Measurements from ENCODE around the gene PRR14L.

GRCh38 chr22:31637447-31637890 is 112.5 kb downstream of the PRR14L start:
- no peak for TF ChIP-seq POLR2A (IDR thresholded peaks at IDR 0.05)
- TF ChIP-seq, protein P1, sequence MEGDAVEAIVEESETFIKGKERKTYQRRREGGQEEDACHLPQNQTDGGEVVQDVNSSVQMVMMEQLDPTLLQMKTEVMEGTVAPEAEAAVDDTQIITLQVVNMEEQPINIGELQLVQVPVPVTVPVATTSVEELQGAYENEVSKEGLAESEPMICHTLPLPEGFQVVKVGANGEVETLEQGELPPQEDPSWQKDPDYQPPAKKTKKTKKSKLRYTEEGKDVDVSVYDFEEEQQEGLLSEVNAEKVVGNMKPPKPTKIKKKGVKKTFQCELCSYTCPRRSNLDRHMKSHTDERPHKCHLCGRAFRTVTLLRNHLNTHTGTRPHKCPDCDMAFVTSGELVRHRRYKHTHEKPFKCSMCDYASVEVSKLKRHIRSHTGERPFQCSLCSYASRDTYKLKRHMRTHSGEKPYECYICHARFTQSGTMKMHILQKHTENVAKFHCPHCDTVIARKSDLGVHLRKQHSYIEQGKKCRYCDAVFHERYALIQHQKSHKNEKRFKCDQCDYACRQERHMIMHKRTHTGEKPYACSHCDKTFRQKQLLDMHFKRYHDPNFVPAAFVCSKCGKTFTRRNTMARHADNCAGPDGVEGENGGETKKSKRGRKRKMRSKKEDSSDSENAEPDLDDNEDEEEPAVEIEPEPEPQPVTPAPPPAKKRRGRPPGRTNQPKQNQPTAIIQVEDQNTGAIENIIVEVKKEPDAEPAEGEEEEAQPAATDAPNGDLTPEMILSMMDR (IDR thresholded peaks at IDR 0.05), result peak in 1 of 3 experiments; percentile 9

Data from testis (tissue), 2 donors.